HG02588 (cell line): ENCODE measurements around the gene STAC2.
"Not testable (repeated sequence)": the region's sequence is repeated elsewhere in the genome, so short reads cannot be mapped to it uniquely, and the experiment has no call there.

ENCODE experiments used
- ATAC-seq: cut with Tn5 transposase; IDR thresholded peaks from one replicate; pipeline ENCODE4 v1.9.1; 2021; ENCODE audit warnings: mild to moderate bottlenecking, moderate library complexity; ENCODE audit not compliant: unreplicated experiment

Gene STAC2, protein sequence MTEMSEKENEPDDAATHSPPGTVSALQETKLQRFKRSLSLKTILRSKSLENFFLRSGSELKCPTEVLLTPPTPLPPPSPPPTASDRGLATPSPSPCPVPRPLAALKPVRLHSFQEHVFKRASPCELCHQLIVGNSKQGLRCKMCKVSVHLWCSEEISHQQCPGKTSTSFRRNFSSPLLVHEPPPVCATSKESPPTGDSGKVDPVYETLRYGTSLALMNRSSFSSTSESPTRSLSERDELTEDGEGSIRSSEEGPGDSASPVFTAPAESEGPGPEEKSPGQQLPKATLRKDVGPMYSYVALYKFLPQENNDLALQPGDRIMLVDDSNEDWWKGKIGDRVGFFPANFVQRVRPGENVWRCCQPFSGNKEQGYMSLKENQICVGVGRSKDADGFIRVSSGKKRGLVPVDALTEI

DNA sequence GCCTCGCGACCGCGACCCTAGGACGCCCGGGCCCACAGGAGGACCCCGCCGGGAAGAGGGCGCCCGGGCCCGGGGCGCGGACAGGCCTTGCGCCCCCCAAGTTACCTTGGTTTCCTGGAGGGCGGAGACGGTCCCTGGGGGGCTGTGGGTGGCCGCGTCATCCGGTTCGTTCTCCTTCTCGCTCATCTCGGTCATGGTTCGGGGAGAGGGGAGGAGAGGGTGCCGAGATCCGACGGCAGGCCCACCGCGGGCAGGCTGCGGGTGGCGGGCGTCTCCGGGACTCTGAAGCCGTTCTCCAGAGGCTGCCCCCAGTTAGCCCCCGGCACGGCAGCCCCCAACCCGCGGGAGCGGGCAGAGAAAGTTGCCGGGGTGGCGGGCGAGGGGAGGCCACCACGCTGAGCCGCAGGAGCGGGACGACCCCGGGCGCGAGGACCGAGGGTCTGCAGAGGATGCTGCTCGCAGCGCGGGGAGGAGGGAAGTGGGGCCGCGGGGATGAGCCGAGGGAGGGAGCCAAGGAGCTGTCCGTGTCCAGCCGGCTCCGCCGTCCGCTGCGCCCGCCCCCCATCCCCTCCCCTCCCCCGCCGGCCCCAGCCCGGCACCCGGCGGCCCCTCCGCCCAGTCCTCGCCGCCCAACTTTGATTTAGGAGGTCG is at the start of gene STAC2:
Gene STAC2, minus strand, starts transcription at position 638 of the 651 bp plus-strand sequence. Its CDS starts 443 bp downstream, at position 195.
- no peak for ATAC-seq

DNA sequence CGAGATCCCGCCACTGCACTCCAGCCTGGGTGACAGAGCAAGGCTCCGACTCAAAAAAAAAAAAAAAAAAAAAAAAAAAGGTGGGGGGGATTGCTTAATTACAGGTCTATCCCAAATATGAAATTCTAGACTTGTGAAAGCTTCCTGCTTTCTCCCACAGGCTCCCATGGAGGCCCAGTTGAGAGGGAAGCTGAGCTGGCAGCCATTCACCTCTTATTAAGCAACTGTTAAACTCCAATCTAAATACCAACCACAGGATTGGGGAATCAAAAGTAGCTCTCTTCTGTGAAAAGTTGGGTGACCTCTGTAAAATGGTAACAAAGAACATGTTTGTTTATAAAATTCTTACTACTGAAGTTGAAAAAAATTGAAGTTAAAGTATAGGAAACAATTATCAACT is 45.8 kb upstream of the STAC2 start:
- ATAC-seq = no peak

DNA sequence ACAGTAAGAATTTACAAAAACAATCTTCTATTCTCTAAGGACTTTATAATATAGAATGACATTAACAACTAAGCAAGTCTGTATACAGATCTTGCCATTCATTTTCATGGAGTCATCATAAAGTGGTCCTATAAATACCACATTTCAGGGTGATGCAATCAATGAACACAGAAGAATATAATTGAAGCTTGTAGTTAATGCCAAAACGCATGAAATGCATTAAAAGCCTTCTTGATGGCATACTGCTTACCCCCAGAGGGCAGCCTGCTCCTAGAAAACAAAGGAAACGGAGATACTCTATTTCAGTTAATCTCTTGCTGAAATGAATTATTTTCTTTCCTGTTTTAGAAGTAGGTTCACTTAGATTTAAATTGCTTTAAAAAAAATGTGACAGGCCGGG is 45.2 kb upstream of the STAC2 start:
- ATAC-seq = no peak

DNA sequence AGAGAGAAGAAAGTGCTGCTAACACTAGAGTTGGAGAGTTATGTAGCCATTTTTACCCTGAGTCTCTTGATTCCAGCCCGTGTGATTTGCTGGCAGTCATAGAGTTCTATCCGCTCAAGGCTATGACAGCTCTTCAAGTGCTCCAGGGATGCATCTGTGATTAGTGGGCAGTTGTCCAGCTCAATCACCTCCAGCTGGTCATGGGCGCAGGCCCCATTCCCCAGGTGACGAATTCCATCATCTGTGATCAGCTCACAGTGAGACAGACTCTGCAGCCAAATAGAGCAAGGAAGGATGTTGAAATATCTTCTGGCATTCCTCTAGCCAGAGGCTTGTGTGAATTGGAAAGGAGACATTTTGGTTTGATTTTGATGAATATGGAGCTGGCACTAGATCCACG is 38.4 kb upstream of the STAC2 start:
- ATAC-seq = no peak

DNA sequence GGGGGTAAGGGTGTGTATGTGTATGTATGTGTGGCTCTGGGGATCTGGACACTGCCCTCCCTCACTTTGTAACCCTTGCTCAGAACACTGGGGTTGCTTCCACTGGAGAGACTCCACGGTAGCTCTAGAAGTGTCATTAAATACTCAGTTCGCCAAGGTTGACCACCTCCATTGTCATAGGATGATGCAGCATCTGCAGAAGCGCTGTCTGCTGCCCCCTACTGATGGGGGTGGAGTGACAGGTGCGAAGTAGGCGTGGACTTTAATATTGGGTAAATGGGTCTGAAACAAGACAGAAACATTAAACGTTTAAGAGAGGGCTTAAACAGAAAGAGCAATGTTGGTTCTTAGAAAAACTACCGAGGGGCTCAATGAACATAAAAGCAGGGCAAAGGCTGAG is 35.5 kb upstream of the STAC2 start:
- ATAC-seq = no peak

DNA sequence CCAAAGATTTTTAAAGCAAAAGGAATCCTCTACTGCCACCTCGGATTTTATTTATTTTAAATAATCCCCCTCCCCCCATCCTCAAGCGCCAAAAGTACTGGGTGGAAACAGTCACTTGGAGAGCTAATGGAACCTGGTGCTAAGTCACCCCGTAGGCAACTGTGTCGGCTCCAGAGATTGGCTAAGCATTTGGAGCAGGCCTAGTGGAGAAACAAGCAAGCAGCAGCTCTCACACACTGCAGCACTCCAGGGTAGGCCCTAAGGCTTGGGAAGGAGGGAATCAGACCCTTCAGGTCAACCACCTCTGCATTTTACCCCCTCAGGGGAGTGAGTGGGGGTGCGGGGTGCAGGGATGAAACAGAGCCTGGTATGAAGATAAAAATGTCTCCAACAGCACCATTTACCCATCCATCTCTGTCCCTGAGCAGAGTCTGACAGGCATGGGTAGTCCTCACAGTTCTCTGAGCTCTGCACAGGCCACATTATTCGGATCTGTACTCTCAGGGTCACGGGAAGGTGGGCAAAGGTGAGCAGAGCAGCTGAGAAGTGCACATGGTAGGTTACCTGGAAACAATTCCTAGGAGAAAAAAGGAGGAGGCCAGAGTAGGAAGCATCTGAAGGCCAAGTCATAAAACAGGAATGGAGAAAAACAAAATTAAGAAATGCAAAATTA is 27.2 kb upstream of the STAC2 start:
- ATAC-seq = no peak

DNA sequence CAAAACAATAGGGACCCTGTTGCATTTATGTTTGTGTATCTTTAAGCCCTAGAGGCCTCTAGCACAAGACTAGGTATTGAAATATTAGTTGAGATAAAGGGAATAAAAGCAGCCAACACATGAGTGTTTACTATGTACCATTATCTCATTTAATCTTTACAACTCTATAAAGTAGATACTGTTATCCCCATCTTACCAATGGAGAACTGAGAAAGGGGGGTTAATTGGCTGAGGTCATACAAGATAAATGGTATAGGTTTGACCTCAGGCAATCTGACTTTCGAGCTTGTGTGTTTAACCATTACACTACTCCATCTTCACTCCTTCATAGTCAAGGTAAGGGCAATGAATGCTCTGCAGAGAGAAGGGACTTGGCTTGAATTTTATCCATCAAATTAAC is 26.3 kb upstream of the STAC2 start:
- ATAC-seq = no peak

DNA sequence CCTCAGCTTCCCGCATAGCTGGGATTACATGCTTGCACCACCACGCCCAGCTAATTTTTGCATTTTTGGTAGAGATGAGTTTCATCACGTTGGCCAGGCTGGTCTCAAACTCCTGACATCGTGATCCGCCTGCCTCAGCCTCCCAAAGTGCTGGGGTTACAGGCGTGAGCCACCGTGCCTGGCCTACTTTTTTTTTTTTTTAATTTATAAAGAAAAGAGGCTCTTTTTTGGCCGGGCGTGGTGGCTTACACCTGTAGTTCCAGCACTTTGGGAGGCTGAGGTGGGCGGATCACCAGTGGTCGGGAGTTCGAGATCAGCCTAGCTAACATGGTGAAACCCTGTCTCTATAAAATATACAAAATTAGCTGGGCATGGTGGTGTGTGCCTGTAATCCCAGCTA is 24.3 kb upstream of the STAC2 start:
- not testable (repeated sequence) for ATAC-seq

DNA sequence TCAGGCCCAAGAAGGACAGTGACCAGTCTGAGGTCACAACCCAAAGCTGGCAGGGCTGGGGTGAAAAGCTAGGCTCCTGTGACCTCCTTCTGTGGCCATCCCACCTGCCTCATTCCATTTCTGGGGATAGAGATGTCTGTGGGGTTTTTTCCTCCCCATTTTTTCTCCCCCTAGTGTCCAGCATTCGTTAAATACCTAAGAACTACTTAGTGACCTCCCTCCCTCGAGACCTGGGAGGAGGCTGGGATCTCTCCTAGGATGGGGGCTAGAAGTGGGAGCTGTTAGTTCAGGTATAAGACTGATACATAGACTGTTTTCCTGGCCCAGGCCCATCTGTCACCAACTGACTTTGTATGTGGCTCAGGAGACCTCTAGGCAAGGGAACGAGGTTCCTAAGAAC is 20.5 kb upstream of the STAC2 start:
- ATAC-seq = no peak

DNA sequence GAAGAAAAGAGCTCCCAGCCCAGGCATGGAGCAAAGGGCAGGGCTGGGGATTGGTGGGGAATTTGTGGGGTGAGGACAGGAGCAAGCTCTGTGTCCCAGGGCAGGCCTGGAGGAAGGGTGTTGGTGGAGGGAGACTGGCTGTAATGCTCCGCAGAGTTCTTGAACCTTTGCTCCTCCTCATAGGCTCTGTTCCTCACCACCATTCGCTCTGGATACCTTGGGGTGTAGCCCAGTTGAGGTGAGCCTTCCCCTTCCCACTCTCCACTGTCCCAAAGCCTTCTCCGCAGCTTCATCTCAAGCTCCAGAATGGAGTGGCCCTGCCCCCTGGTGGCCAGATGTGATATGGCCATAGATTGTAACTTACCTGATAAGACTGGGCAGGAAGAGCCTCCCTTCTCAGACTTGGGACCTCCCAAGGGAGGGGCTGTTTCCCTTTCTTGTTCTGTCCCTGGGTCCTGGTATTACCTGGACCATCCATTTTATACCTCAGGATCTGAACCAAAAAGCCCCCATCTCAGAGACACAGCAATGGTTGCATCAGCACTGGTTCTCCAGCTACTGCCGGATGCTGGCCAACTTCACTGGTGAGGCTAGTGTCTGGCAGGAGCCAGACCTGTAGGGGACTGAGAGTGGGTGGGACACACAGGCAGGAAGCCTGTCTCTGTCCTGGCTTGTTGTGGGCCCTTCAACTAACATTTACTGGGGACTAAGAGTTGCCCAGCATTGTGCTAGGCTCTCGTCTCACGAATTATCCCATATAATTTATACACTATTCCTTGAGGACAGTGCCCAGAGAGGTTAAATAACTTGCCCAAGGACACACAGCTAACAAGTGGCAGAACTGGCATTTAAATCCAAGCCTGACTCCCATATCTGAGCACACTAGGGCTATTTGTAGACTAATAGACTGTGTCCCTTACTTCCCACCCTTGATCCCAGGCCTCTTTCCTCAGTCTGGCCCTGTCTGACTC is 19.1 kb upstream of the STAC2 start:
- ATAC-seq = no peak

DNA sequence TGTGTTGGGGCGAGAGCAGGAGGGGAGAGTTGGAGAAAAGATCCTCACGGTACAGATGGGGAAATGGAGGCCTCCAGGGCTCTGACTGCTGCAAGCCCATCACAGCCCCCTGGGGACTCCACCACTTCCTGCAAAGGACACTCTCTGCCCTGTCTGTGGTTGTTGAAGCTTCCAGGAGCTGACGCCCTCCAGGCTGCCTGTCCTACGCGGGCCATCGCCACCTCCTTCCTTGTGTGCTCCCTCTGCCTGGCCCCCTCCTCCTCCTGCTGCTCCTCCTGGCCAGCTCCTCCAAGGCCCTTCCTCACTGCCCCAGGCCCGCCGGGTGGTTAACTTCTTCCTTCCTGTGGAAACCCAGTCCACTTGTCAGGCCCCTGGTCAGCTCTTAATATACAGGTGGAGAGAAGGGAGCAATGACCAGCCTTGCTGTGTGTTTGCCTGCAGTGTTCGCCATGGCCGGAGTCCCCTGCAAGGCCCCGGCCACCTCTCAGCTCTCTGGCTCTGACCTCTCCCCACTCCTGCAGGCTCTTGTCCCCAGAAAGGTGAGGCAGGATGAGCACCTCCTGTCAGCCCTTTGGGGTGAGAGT is 18.4 kb upstream of the STAC2 start:
- ATAC-seq = no peak

DNA sequence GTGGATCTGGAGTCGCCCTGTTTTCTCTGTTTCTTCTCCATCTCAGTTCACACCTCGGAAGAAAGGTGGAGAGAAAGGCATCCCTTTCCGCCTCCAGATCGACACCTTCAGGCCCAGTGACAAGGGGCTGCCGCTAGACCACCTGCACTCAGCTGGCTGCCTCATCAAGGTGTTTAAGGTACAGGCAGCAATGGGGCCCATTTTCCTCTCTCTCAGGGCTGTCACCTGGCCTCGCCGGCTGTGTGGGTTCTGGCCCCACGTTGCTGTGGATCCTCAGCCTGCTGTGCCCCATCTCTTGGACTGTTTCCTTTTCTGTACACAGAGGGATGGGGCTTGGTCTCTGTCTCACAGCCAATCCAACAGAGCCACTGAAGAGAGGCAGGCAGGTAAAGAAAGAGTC is 17.4 kb upstream of the STAC2 start:
- no peak for ATAC-seq

DNA sequence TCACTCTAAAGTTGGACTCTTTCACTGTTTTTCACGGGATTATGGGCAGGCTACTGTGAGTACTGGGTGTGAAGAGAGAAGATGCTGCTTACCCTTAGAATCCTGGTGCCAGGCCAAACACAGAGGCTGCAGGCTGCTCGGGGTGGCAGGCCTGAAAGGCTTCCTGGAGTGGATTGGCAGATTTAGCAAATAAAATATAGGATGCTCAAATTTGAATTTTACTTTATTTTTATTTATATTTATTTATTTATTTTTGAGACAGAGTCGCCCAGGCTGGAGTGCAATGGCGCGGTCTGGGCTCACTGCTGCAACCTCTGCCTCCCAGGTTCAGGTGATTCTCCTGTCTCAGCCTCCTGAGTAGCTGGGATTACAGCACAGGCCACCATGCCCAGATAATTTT is 14.9 kb upstream of the STAC2 start:
- no peak for ATAC-seq

DNA sequence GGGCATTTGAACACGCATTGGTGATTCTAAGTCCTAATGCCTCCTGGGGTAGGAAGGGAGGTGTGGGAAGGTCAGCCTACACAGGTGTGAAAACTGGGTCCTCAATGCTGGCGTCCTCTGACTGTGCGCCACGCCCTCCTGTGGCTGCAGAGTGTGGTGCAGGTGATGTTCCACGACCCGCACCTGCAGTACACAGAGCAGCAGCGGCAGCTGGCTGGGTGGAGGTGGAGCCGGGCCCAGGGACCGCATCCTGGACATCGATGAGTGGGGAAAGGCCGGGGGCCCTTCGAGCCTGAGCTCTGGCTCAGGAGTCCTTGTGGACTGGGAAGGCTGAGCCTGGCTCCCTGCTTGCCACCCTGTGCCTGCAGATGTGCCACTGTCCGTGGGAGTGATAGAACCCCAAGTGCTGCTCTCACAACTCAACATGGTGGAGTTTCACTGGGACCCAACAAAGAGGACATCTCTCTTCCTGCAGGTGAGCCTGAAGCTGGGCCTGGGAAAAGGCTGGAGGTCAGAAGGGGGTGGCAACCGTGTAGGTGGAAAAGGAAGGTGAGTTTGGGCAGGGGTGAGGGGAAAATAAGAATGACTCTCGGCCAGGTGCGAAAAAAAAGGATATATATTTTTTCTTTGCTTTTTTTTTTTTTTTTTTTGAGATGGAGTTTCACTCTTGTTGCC is 14.0 kb upstream of the STAC2 start:
- no peak for ATAC-seq

DNA sequence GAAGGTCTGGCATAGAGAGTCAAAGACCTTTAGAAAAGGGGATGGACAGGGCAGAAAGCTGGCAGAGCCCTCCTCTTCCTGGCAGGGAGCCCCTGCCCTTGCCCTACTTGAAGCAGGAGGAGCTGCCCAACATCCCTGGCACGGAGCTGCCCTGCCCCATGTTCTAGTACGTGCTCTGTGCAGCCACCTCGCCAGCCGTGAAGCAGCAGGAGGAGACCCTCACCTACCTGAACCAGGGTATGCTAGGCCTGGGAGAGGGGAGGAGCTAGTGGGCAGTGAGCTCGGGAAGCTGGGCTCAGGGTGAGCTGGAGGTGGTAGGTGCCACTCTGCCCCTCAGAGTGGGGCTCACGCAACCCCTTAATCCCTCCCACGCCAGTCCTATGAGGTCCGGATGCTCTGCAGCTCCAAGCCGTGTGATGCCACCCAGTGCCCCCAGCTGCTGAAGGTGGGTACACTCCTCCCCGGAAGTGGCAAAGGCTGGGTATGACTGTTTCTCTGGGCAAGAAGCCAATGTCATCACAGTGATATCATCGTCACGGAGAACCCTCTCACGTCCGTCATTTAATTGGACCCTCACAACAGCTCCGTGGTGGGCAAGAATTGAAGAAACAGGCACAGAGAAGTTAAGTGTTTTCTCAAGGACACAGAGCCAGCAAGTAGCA is 12.7 kb upstream of the STAC2 start:
- ATAC-seq = no peak

DNA sequence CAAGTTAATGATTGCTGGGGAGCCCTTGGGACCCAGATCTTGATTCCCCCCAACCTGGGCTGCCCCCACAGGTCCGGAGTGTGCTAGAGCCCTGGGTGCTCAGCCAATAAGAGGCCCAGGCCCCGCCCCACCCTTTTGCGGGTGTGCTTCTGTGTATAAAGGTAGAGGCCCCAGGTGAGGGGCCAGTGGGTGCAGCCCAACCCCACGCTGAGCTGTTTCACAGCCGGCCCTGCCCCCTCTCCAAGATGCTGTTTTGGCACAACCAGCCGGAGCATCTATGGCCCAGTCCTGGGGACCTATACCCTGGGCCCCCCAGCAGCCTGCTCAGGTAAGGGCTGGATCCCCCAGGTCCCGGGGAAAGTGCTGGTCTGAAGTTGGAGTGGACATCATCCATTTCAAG is 11.8 kb upstream of the STAC2 start:
- no peak for ATAC-seq

DNA sequence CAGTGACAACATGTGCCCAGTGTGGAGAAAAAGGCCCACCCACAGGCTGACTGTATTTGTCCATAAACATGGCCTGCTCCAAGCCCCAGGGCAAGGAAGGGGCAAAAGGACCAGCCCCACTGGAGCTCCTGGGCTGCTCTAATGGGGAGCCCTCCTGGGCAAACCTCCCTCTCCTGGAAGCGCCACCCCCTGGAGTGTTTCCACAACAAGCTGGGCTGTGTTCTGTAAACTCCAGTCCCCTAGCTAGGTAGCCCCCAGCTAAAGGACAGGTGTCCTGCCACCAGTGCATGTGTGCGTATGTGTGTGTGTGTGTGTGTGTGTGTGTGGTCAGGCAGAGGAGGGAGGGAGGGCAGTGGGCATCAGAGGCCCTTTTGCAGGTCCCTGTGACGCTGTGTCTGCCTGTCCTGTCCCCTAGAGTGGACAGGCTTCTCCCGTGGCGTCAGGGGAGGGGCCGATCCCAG is 11.3 kb upstream of the STAC2 start:
- no peak for ATAC-seq

DNA sequence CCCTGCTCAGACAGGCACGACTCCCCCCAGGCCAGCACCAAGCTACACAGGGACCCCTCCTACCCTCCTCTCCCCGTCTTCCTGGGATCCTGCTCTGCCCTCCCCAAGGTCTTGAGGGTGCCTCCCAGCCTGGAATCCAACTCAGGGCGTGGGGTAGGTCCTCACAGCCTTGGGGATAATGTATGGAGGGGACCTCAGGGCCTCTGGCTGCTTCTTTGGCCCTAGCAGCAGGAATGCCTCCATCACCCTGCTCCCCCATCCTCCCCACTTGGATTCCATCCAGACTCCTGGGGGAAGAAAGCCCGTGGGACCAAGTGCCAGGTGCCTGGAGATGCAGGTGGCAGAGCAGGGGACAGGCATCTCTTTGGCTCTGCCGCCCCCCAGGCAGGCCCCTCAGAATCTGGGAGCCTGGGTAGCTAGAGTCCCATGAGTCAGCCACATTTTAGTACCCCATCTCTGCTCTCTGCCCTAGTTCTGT is 10.7 kb upstream of the STAC2 start:
- ATAC-seq = no peak
